NCI-H2107 treated with DMSO at 0.1 percent for 48 hours (cell line): Measurements from ENCODE around the gene SMAD5.

Experiments used
- DNase-seq: peaks from one replicate; lab custom pipeline; 2025; ENCODE audit not compliant: unreplicated experiment; lab: John Stamatoyannopoulos, UW

SMAD5 gene

DNA sequence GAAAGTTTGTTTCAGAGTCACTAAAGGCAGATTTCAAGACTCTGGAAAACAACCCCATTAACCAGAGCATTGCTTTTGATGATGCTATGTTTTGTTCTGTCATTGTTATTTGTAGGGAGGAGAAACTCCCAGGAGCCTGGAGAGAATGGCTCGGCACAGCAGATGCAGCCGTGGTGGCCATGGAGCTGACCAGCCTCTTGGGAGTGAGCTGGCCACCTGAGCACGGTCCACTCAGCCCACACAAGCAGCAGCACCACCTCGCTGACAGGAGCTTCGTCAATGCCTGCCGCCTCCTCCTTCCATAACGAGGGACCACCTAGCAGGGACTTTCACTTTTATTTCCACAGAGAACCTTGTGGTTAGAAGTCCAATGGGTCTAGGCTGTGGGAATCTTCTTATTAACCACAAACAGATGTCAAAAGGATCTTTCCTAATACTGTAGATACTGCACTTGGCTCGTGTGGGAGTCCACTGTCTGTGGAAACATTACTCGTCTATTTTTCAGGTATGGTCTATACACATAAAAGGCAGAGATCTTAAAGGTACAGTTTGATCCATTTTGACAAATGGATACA lies 81.4 kb downstream of the SMAD5 start:
- DNase-seq: no peak

DNA sequence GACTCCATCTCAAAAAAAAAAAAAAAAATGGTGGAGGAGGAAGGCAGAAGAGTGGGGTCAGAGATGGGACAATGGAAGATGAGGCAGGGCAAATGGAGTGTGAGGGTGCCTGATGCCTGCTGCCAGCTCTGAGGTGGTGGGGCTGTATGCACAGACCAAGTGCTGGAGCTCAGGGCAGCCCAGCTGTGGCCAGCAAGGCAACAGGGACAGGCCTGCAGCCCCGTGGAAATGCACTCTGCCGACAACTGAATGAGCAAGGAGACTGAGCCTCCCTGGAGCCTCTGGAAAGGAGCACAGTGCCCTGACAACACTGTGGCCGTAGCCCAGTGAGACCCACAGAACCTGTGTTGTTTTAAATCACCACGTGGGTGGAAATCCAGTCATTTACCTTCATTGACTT lies 83.2 kb downstream of the SMAD5 start:
- no peak for DNase-seq

DNA sequence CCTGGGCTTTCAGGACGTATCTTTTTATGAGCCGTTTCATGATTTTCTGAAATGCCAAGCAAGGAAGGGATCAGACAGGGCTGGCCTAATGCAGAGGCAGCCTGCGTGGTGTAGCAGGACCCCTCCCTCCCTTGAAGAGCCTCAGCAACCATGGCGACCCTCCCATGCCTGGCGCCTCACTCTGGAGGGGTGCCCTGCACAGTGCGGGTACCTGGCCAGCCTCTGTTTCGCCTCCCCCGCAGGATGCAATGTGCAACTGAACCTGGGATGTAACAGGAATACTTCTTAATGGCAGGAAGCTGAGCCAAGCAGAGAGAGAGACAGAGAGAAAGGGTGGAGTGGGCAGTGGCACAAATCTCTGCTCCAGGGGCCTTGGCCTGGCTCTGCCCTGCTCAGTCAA lies 83.6 kb downstream of the SMAD5 start:
- no peak for DNase-seq

DNA sequence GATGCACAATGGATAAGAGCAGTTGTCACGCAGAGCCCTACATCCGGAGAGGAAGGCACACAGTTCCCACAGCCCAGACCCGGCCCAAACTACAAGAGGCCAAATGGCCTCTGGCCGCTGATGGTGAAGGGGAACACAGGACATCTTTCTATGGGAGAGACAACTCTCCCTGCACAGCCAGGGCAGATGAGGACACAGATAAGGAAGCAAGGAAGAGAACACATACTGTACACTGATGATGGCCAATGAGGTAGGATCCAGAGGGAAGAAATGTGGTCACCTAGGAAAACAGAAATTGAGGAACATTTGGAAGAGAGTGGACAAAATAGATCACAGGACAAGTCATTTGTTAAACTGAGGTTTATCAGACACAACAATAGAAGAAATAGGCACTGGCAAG lies 88.7 kb downstream of the SMAD5 start:
- DNase-seq: no peak

DNA sequence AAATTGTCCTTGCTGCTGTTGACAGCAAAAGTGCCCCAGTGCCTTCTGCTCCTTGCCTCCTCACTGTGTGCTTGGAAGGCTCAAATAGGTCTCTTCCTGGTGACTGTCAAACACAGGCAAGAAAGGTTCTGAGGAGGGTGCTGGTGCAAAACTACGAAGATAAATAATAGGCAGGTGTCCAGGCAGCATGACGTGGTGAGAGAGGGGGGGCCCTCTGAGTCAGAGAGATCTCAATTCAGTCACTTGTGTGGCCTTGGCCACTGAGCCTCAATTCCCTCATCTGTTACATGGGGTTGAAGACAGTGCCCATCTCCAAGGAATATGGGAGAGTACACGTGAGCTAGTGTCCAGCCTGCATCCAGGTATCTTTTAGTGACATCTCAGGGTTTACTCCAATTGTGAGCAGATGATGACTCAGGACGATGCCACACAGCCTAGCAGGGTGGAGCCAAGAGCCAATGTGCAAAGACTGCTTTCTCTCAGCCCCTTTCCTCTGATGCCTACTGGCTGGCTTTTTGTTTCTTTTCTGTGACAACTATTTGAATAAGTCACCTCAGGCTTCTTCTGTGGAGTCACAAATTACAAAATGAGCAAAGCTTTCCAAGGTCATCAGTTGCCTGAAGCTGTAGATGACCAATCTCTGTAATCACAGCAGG lies 90.1 kb downstream of the SMAD5 start:
- no peak for DNase-seq

DNA sequence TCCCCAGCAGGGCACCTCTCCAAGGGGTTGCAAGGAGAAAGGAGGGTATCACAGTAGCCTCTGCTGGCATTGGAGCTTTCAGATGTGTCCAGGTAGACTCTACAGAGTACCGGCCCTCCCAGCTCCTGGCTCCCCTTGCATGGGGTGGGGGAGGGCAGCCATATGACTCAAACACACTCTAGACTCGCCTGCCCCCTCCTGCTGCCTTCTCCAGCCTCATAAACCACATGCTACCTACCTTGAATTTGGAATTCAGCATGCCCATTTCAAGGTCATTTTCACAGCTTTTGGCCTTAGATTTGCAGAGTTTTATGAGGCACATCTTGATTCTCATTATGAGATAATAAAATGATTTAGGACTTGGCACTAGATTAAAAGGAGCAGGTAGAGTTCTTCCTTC lies 93.2 kb downstream of the SMAD5 start:
- DNase-seq: no peak

DNA sequence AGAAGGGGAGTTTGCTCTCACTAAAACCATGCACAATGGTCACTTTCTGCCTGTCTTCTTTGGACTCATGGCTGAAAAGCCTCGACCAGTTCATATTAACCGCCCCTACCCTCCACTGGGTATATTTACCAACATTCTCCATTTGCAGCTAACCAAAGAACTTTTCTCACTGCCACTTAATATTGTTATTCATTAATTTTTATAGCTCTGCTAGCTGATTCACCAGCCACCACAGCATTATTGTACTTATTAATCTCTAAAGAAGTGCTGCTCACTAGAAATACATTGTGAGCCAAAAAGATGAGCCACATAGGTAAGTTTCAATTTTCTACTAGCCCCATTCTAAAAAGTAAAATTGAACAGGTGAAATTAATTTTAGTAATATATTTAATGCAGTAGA lies 93.8 kb downstream of the SMAD5 start:
- no peak for DNase-seq

DNA sequence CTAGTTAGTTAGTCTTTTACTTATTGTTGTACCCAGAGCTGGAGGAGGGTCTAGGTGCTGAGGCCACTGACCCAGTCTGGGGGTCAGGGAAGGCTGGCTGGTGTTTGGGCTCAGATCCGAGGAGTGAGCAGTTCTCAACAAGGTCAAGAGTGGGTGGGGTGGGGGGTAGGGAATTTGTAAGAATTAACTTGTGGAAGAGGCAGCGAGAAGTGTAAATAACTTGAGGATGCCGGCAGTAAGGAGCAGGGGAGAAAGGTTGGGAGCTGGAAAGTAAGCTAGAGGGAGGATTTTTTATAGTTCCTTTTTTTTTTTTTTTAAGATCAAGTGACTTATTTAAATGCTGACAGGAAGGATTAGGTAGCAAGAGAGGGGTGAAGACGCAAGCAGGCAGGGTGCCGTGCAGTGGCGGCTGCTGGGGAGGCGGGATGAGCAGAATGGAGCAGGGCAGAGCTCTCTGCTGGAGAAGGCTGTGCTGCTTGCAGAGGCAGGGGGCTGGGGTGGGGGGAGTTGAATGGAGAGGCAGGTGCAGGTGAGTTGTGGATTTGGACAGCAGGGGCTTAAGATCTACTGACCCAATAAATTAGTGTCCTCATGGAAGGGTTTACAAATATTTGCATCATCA lies 95.6 kb downstream of the SMAD5 start:
- DNase-seq: no peak

DNA sequence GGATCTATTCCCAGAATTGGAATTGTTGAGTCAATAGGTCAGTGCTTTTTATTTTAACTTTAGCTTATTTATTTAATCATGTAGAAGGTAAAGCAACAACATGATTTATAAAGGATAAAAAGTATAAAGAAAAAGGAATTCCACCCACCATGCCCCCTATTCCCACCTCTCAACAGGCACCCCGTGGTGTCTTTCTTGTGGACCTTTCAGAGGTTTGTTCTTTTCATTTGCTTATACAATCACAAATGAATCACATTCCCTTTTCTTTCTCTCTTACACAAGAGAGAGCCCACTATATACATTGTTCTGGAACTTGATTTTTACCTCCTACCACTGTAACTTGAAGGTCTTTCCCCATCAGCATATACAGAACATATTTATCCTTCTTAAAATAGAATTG lies 97.5 kb downstream of the SMAD5 start:
- no peak for DNase-seq

DNA sequence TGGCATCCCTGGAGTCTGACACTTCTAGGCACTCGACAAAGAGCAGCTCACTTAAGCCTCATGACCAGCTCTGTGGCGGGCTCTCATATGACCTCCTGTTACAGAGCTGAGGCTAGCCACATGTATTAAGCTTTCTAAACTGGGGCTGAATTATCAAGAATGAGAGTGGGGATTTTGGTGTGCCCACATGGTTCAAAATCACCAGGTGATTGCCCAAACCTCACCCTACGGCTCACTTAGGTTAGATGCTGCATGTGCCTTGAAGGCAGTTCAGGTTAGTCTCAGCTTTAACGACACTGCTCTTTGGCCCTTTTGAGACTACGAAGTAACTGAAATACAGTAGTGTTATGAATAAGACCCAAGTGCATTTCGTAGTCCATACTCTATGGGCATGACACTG lies 99.7 kb downstream of the SMAD5 start:
- no peak for DNase-seq
